ENCODE results near the gene TLE7. TPM values are rescaled to one million over a fixed set of nuclear protein-coding genes. Genes with fewer than 3 reads are reported as not detected.
A peak's percentile ranks its signal among the peaks of the same experiment; 100 is the strongest.

TLE7 gene
- total RNA-seq, 4 donors from 2014 or later = not detected

DNA sequence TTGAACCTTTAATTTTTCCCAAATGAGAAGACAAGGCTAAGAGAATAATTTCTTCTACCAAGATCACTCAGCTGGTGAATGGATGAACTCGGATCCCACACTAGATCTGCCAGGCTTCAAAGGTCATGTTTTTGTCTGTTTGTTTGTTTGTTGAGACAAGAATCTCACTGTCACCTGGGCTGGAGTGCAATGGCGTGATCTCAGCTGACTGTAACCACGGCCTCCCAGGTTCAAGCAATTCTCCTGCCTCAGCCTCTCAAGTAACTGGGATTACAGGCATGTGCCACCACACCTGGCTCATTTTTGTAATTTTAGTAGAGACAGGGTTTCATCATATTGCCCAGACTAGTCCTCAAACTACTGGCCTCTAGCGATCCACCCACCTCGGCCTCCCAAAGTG is 40.7 kb upstream of the TLE7 start:
- Histone ChIP-seq H3K9me3 (no peaks in the 10 kb centered on the region), H3K27ac (no peak overlapping the region), H3K4me3 (replicated peaks in 1 of 3) (no peak overlapping the region), H3K36me3 (peaks cover 6 to 7% of the 10 kb centered on the region in 2 donors), H3K4me1 (peaks cover 0 to 11% of the 10 kb centered on the region in 2 donors), H3K27me3 (no peaks in the 10 kb centered on the region)
- DNase-seq = no peak
- intact Hi-C loops (cut with DNase I) = no loop called here
- TF ChIP-seq, protein P1, sequence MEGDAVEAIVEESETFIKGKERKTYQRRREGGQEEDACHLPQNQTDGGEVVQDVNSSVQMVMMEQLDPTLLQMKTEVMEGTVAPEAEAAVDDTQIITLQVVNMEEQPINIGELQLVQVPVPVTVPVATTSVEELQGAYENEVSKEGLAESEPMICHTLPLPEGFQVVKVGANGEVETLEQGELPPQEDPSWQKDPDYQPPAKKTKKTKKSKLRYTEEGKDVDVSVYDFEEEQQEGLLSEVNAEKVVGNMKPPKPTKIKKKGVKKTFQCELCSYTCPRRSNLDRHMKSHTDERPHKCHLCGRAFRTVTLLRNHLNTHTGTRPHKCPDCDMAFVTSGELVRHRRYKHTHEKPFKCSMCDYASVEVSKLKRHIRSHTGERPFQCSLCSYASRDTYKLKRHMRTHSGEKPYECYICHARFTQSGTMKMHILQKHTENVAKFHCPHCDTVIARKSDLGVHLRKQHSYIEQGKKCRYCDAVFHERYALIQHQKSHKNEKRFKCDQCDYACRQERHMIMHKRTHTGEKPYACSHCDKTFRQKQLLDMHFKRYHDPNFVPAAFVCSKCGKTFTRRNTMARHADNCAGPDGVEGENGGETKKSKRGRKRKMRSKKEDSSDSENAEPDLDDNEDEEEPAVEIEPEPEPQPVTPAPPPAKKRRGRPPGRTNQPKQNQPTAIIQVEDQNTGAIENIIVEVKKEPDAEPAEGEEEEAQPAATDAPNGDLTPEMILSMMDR (IDR thresholded peaks at IDR 0.05) = no peak
- TF ChIP-seq POLR2A (IDR thresholded peaks at IDR 0.05) = no peak
- 92% methylated on average over 5 of the region's 5 CpGs for WGBS, 2 donors

DNA sequence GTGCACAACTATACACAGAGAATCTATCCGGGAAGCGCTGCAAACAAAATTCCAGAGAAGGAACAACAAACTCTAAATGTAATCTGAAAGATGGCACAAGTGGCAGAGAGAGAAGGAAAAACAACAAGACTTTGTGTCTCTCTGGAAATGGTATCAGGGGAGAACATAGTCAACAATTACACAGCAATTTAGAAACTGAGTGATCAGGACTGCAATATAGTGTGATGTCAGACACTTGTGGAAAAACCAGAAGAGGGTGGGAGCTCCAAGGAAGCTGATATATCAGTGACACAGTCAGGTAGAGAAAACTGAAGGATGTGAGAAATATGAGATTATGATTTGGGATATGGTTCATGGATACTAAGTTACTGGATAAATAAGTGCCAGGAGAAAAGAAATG is 39.1 kb upstream of the TLE7 start:
- intact Hi-C loops (cut with DNase I) = no loop called here
- H3K27me3 ChIP-seq = no peaks in the 10 kb centered on the region
- DNase-seq = no peak
- no peak overlapping the region for H3K4me3 ChIP-seq (replicated peaks in 1 of 3)
- peaks cover 15 to 16% of the 10 kb centered on the region in 2 donors for H3K36me3 ChIP-seq
- TF ChIP-seq, protein P1 (IDR thresholded peaks at IDR 0.05) = no peak
- no peak for TF ChIP-seq POLR2A (IDR thresholded peaks at IDR 0.05)
- H3K27ac ChIP-seq = no peak overlapping the region
- H3K4me1 ChIP-seq = peaks cover 0 to 11% of the 10 kb centered on the region in 2 donors
- no peaks in the 10 kb centered on the region for H3K9me3 ChIP-seq
- 97 to 99% methylated on average over 2 of the region's 2 CpGs for WGBS, 2 donors

DNA sequence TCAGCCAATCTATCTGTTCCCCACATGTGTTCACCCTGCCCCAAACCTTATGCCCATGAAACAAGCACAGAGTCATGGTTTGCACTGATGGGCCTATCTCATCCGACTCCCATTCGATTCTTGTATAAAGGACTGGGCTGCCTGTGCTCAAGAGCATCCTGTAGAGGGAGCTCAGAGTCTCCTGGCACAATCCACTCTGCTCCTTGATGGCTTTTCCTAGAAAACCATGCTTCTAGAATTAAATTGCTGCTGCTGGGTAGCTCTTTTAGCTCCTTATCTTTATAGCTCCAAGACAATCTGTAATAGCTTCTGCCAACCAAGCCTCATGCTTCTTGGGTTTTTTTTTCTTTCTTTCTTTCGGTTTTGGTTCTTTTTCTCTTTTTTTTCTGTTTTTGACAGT is 37.6 kb upstream of the TLE7 start:
- Histone ChIP-seq H3K4me3 (replicated peaks in 1 of 3) (no peak overlapping the region), H3K9me3 (no peaks in the 10 kb centered on the region), H3K27me3 (no peaks in the 10 kb centered on the region), H3K4me1 (peaks cover 0 to 7% of the 10 kb centered on the region in 2 donors), H3K27ac (no peak overlapping the region), H3K36me3 (peaks cover 26 to 29% of the 10 kb centered on the region in 2 donors)
- no peak for TF ChIP-seq POLR2A (IDR thresholded peaks at IDR 0.05)
- TF ChIP-seq, protein P1 (IDR thresholded peaks at IDR 0.05) = peak in 1 of 6 experiments; percentile 15
- intact Hi-C loops (cut with DNase I) = no loop called here
- DNase-seq = no peak
- WGBS, 2 donors = 50 to 51% methylated on average over 3 of the region's 3 CpGs

DNA sequence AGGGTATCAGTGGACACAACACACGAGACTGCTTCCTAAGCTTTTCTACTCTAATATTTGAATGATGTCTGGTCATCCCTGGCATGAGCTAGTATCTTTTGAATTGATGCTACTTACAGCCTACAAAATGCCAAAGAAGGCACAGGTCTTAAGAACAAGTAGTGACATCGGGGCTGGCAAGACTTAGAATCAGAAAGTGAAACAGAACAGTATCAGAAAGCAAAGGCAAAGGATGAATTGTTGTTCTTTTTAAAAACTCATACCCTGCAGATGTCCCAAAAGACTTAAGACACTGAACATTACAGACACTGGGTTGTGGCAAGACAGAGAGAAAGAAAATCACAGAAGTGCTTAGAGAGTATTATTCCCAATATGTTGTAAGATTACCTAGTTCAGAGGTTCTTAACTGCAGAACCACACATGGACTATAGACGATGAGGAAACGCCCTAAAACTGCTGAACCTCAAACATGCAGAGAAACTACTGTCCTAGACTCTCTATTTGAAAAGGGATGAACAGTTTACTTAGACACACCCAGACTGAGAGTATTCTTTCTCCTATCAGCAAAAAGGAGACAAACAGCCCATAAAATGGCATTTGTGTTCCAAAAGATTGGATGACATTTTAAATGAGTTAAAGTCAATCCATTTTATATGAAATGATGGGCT is 34.7 kb upstream of the TLE7 start:
- Histone ChIP-seq H3K4me3 (replicated peaks in 1 of 3) (no peak overlapping the region), H3K27ac (no peak overlapping the region), H3K9me3 (no peaks in the 10 kb centered on the region), H3K36me3 (peaks cover 26 to 29% of the 10 kb centered on the region in 2 donors), H3K27me3 (no peaks in the 10 kb centered on the region), H3K4me1 (no peaks in the 10 kb centered on the region)
- no peak for DNase-seq
- intact Hi-C loops (cut with DNase I) = no loop called here
- WGBS, 2 donors = 93% methylated on average over 4 of the region's 4 CpGs
- TF ChIP-seq, protein P1 (IDR thresholded peaks at IDR 0.05) = no peak
- no peak for TF ChIP-seq POLR2A (IDR thresholded peaks at IDR 0.05)

DNA sequence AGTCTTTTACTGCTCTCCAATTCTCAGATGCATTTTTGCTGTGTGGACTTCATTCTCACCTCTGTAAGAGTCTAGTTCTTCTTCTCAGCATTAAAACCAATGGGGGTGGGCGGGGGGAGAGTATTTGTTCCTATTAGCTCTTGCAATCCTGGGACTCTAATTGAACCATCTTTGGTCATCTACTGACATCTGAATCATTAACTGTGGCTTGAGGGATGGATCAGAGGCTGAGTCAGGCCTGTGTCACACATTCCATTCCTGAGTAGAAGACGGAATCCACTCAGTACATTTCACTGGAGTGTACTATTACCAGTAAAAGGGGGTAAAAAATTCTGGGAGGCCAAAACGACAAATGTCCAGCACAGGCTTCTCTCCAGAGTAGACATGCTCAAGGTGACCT is 33.0 kb upstream of the TLE7 start:
- no peak overlapping the region for H3K4me3 ChIP-seq (replicated peaks in 1 of 3)
- no peaks in the 10 kb centered on the region for H3K4me1 ChIP-seq
- no peaks in the 10 kb centered on the region for H3K27me3 ChIP-seq
- H3K27ac ChIP-seq = no peak overlapping the region
- WGBS, 2 donors = 94 to 95% methylated on average over 3 of the region's 3 CpGs
- intact Hi-C loops (cut with DNase I) = no loop called here
- H3K9me3 ChIP-seq = no peaks in the 10 kb centered on the region
- H3K36me3 ChIP-seq = peaks cover 26 to 29% of the 10 kb centered on the region in 2 donors
- DNase-seq = no peak
- TF ChIP-seq, protein P1 (IDR thresholded peaks at IDR 0.05) = no peak
- TF ChIP-seq POLR2A (IDR thresholded peaks at IDR 0.05) = no peak

All from thyroid gland (tissue), 4 donors.